Cortex of kidney (tissue), 1 donor: ENCODE results near the gene CDH4.

Source experiments
- DNase-seq: peaks from one replicate; lab custom pipeline; 2025; lab: John Stamatoyannopoulos, UW

Gene CDH4

DNA sequence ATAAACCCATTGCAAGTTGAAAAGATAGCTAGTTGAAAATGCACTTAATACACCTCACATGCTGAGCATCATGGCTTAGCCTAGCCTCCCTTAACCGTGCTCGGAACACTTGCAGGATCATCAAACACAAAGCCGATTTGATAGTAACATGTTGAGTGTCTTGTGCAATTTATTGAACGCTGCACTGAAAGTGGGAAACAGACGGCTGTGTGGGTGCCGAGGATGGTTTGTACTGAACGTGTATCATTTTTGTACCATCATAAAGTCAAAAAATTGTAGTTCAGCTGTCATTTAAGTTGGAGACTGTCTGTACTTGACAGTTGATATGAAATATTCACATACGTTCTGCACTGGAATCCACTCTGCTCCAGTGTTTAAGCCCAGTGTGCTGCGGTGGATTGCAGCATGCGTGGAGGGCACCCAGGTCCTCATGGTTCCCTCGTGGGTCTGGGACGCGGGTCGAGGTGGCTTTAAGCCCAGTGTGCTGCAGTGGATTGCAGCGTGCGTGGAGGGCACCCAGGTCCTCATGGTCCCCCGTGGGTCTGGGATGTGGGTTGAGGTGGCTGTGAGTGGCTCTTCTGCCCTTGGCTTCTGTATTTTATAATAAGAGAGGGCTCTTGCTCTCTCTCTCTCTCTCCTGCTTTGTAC lies 77.0 kb downstream of the CDH4 start:
- DNase-seq, result no peak

DNA sequence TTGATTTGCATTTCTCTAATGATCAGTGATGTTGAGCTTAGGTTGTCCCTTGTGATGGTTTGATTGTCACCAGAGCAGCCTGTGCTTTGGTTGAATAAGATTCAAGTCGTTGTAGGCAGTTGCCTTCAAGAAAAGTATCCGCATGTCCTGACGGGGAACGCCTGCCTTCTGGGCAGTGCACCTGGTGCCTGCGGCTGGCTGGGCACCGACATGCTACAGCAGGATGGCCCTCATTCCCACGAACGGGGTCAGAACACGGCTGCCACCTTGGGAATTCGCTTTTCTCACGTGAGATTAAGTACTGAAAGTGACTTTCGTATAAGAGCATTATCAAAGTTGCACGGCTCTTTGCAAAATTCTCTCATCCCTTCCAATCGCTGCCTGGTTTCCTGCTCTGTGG lies 78.4 kb downstream of the CDH4 start:
- no peak for DNase-seq

GRCh38 chr20:61331543-61331942 lies 79.5 kb downstream of the CDH4 start:
- no peak for DNase-seq

DNA sequence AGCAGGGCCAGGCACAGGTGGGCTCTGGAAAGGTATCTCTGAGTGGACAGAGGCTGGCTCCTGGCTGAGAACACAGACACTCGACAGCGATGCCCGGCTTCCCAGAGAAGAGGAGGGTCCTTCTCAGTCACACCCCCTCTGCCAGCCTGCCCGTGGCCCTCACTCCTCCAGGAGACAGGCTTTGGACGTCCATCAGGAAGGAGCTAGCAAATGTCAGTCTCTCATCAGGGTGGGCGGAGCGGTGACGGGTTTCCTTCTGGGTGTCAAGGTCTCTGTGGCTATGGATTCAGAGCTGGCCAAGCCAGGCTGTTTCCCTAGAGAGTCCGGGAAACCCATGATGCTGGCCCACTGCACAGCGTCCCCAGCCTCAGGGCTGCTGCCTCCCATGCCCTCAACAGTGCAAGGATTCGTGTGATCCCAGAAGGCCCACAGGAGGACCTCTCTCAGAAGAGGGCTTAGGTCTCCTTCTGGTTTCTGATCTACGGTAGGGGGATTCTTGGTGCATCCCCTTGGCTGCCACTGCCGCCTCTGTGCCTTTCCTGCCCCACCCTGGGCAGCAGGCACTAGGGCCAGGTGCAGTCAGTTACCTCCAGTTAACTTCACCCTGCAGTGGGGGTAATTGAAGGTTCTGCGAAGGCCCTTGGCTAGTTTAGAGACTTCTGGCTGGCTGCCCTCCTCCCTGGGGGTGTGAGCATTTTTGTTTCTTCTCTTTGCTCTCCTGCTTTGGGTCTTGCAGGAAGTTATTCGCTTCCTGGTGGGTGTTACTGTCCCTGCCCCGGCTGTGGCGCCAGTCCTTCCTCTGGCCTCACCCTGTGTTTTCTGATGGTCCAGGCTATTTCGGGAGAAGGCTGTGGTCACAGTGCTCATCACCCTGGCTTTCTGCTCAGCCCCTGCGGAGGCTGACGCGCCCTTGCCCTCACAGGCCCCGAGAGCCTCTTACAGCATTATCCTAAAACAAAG lies 80.2 kb downstream of the CDH4 start:
- DNase-seq, result no peak

GRCh38 chr20:61333484-61334108 lies 81.5 kb downstream of the CDH4 start:
- no peak for DNase-seq

DNA sequence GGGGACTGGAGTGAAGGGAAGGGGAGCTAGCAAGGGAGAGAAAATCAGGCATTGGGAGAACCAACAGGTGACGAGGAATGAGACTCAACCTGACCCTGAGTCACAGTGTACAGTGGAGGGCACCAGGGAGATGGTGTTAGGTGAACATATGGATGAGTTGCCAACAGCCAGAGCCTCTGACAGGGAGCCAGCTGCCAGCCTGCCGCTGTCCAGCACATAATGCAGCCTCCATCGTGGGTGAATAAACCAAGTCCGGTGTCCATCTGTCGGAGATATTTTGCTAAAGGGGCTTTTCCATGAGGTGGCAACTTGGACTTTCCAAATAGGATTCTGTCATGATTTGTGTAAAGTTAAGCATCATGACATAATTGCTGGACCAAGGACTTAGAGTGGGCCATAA lies 88.1 kb downstream of the CDH4 start:
- no peak for DNase-seq

DNA sequence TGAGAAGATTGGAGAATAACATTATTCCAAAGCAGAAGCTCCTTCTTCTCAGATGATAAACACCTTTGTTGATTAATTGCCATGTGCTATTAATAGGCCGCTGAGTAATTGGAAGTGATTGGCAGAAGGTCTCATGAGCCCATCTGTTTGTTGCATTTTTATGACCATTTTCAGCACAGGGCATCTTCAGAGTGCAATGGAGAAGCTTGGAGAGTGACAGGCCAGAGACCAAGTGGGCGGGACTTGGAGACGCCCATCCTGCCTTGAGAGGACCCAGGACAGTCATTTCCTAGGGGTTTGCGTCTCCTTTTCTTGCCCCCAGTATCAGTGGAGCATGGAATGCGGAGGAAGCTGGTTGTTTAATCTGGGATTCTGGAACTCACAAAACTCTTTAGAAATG lies 89.5 kb downstream of the CDH4 start:
- no peak for DNase-seq

DNA sequence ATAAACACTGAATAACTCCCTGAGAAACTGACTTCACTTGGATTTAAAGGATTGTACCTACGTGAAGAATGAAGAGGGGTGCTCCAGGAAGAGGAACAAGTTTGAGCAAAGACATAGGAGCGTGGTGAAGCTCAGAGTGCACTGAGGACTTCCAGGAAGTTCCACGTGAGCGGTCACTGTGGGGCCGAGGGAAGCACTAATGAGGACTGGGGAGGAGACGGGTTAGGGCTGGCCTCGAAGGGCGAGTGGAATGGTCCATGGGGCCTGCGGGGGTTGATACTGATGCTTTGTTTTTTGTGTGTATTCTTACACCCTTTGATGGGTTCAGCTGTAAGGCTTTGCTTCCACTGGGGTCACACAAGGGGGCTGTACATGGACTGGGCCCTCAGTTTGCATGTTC lies 91.9 kb downstream of the CDH4 start:
- no peak for DNase-seq

GRCh38 chr20:61345656-61346055 lies 93.6 kb downstream of the CDH4 start:
- no peak for DNase-seq

GRCh38 chr20:61346996-61347395 lies 94.9 kb downstream of the CDH4 start:
- DNase-seq, result no peak

DNA sequence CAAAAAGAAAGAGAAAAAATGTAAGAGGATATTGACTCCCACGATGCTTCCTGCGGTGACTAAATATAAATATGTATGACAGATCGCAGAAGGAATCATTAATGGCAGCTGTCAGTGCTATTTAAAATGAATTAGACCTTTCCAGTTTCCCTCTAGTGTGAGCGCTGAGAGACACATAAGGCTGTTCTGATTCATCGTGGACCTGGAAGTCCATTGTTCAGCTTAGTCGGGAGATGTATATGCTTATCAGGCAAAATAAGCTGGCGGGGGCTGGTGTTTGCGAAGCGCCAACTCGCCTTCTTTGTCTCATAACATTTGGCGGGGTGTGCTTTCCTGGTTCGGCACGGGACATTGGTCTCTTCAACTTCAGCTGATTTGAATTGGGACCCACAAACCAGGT lies 95.4 kb downstream of the CDH4 start:
- no peak for DNase-seq

DNA sequence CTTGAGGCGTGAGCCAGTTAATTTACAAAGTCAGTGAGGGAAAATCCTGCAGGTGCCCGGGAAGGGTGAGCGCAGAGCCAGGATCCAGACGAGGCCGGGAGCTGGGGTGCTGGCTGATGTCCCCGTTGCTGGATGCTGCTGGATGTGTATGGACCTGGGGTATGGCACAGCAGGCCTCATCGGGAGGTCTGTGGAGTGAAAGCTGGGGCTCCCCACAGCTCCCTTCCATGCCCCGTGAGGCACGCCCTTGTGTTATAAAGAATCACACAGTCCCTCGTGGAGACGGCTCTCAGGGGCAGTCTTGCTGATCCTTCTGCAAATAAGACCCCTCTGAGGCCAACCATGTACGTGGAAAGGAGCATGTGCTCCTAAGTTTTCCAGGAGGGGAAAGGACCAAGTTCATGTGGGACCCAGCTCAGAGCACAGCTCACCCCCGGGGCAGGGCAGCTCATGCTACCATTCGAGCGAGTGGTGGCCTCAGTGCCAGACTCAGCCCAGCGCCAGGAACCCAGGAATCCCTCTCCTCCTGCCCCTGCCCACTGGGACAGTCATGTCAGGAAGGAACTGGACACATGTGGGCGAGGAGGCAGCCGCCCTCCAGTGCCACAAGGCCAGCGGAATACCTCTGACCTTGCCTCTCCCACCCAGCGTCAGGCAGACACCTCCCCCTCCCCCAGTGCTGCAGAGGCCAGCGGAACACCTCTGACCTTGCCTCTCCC lies 97.5 kb downstream of the CDH4 start:
- no peak for DNase-seq

- DNase-seq, result no peak
These were observed 98.6 kb downstream of the CDH4 start for GRCh38 chr20:61350500-61351250.

GRCh38 chr20:61352346-61353260 lies 100.5 kb downstream of the CDH4 start:
- no peak for DNase-seq

- no peak for DNase-seq
These were observed 101.4 kb downstream of the CDH4 start for GRCh38 chr20:61353261-61354000.

DNA sequence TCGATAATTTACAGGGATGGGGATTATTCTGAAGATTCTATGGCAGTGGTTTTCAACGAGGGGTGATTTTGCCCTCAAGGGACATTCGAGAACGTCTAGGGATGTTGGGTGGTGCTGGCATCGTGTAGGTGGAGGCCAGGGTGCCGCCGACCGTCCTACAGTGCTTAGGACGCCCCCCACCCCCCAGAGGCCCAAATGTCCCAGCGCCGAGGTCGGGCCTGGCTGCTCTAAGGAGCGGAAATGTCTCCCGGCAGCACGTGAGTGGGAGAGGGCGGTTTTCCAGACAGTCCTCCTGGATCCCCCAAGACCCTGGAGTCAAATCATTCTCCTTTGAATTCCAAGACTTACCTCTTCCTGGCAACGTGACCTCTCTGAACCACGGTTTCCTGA lies 101.9 kb downstream of the CDH4 start:
- DNase-seq, result no peak

DNA sequence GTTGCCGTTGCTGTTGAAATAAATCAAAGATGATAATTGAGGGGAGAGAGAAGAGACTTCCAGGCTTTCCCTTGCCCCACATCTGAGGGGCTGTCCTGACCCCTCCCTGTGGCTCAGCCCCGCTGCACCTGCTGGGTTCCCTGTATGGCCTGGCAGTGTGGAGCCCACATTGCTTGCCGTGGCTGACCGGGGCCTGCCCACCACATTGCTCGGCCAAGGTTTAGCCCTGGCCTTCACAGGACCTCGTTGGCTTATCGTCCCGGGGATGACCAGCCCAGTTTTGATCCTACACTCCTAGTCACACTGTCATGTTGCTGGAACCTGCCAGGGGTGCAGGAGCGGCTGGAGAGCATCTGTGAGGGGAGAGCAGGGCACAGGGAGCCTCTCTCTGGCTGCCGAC lies 102.4 kb downstream of the CDH4 start:
- no peak for DNase-seq

GRCh38 chr20:61354901-61355495 lies 102.9 kb downstream of the CDH4 start:
- no peak for DNase-seq

DNA sequence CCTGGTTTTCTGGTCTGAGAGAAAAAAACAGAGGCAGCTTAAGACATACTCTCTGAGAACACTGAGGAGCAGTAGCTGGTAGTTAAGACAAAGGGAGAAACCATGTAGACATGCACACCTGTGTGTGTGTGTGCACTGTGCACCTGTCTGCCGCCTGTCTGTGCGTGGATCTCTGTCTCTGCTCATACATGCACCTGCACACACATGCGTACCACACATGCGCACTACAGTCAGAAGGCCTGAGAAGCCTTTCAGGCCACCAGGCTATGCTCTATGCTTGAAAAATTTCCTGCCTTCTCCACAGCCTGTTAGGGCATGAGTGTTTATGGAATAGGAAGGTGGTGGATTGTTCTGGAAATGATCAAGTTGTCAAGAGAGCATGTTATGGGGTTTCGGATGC lies 103.5 kb downstream of the CDH4 start:
- no peak for DNase-seq
